Activated gamma-delta T cell treated with anti-CD3 and anti-CD28 coated beads, Interleukin-2, amount 50 U/mL, for 16 hours (primary cell): ENCODE measurements around the gene STK32C.

ENCODE experiments used
- DNase-seq: peaks from one replicate; pipeline ENCODE4 v3.0.0-alpha.2; 2020; ENCODE audit warnings: low read depth

The STK32C gene

DNA sequence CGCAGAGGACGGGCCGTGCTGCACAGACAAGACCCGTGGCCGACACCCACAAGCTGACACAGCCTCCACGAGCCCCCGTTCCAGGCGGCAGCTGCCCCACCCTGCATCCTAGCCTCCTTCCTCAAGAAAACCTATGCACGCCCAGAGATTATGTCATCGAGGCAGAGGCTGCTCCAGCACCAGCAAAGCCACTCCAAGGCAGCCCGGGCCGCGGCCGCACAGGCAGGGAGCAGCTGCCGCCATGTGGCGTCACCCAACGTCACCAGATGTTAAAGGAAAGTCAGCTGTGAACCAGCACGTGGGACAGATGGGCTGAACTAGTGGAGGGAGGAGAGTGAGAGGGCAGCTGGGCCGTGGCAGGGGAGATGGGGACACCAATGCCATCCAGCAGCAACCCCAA, 59.8 kb downstream of the STK32C start:
- DNase-seq, result no peak

DNA sequence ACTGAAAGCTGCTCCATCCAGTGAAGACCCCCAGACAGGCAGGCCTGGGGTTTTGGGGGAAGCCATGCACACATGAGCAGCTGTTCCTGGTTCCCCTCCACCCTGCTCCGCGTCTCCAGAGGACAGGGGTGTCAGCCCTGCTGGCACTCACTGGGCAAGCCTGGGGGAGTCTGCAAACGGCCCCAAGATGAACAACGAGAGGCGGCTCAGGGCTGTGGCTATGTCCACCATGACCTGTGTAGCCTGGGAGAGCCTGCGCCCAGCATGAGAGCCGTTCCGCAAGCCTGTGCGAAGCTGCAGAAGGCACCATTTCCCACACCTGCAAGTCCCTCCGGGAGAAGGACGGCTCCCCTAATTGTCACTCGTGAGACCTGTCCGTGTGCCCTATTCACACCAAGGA, 61.5 kb downstream of the STK32C start:
- no peak for DNase-seq

DNA sequence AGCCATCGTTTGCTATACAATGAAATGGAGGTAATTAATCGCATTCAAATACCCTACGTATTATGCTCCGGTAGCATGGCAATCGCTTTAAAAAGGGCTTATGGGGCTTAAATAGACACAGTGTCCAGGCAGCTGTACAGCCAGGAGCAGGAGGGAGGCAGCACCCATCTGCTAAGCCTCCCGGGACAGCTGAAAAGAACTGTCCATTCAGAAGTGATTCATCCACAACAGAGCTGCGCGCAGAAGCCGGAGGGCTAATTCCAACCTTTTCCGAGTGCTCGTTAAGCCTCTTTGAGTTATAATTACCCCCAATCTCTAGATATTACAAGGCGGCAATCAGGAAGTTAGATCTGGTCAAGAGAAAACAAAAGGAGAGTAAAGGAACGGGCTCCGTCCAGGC, 62.7 kb downstream of the STK32C start:
- no peak for DNase-seq

DNA sequence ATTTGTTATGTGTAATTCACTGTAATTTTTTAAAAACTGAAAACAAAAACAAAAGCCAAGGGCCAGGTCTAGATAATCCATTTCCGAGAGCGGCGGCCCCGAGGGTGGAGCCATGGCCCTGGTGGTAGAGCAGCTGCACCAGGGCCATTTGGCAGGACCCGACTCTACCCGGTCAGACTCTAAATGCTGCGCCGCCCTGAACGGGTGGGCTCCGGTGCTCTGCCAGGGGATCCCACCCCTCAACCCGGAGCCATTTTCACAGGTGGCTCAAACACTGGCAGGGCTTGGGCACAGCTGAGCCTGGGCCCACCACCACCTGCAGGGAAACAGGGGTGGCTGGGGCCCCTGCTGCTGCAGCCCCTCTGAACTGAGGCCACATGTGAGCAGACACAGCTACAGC, 64.1 kb downstream of the STK32C start:
- DNase-seq, result no peak

DNA sequence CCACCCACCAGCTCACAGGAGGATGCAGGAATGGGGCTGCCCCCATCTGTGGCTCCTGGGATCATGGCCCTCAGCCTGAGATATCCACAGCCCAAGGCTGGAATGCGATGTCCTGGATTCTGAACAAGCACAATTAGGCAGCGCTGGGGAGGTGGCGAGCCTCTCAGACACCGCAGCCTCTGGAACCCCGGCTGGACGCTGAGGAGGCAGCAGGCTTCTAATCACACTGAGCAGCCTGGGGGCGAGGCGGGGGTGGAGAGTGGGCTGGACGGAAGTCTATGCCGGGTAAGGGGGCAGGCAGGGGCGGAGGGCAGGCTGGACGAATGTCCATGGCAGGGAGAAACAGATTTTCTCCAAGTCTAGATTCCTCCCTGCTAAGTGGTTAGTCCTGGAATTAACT, 64.6 kb downstream of the STK32C start:
- no peak for DNase-seq

DNA sequence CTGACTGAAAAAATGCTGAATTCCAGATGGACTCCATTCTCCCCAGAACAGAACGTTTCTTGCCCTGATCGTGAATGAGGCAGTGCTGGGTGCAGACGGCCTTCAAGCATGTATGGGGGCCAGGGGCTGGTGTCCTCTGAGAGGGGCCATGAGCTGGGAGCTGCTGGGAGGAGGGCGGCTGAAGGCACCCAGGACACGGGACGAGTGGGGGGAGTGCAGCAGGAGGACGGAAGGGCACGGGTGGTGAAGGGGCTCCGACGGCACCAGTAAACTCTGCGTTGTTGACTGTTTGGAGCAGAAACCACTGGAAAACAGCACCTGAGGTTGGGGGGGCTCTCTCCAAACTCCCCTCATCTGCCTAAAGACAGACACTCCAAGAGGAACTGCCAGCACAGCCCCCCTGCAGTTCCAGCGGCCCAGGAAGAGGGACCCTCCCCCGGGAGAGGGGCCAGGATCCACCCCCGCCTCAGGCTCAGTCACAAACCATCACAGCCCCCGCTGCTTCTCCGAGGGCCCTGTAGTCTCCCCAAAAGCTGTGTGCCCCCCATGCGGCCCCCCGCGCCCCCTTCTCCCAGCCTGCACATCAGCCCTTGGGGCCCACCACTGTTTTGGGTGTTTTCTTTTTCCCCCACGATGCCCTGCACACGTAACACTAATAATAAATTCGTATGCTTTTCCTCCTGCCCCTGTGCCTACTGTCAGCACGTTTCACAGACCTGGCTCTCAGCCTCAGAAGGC, 65.5 kb downstream of the STK32C start:
- no peak for DNase-seq

DNA sequence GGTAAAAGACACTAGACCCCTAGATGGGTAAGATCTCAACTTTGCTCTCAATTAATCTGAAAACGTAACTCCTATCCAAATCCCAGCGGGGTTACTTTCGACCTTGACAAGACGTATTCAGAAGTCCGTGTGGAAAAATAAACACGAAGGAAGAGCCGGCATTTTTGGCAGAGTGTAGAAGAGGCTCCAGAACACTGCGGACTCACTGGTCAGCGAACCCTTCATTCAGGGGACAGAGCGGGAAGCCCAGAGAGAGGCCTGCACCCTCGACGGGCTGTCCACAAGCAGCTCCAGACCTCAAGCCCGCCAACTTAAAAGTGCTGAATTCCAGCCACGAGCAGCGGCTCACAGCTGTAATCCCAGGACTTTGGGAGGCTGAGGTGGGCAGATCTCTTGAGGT, 66.3 kb downstream of the STK32C start:
- DNase-seq, result no peak

DNA sequence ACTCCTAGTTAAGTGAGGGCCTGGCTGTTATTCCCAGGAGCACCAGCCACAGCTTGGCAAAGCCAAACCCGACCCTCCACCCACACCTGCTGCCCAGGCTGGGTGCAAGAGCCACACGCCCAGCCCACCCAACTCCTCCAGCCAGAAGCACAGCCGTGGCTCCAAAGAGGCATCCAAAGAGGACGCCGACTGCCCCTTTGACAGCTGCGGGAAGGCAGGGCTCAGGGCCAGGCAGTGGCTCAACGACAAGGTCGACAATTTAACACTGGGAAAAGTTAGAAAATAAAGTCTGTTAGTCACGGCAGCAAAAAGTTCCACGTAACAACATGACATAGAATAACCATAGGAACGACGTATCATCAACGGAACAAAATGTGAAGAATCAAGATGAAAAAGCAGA, 66.7 kb downstream of the STK32C start:
- no peak for DNase-seq

DNA sequence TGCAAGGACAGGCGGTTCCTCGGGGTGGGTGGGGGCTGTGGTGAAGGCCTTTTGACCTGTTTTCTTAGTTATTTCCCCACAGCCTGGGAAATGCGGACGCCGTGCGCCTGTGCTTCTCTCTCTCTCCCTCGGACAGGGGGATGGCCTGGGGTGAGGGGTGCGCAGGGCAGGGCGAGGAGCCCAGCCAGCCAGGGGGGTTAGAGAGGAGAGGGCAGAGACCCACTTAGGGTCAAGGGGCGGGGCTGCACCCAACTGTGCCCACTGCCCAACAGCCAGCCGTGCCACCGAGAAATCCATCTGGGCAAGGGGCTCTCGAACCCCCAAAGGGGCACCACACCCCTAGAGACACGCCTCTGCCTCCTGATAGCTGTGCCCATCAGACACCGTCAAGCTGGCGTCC, 67.2 kb downstream of the STK32C start:
- DNase-seq, result no peak

DNA sequence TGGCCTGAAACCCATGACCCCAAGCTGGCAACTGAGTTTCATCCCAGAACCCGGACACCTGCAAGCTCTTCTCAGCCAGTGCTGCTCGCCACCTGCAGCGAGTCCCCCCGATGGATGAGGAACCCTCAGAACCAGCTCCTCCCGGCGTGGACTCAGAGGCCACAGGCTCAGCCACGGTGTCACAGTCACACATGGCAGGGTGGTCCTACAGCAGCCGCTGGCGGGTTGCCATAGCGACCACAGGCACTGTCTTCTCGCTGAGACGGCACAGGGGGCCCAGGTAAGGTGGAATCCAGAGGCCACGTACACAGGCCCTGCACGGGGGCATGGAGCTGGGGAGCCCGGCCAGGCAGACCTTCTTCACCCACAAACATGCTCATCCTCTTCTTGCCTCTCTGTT, 67.6 kb downstream of the STK32C start:
- DNase-seq, result no peak

DNA sequence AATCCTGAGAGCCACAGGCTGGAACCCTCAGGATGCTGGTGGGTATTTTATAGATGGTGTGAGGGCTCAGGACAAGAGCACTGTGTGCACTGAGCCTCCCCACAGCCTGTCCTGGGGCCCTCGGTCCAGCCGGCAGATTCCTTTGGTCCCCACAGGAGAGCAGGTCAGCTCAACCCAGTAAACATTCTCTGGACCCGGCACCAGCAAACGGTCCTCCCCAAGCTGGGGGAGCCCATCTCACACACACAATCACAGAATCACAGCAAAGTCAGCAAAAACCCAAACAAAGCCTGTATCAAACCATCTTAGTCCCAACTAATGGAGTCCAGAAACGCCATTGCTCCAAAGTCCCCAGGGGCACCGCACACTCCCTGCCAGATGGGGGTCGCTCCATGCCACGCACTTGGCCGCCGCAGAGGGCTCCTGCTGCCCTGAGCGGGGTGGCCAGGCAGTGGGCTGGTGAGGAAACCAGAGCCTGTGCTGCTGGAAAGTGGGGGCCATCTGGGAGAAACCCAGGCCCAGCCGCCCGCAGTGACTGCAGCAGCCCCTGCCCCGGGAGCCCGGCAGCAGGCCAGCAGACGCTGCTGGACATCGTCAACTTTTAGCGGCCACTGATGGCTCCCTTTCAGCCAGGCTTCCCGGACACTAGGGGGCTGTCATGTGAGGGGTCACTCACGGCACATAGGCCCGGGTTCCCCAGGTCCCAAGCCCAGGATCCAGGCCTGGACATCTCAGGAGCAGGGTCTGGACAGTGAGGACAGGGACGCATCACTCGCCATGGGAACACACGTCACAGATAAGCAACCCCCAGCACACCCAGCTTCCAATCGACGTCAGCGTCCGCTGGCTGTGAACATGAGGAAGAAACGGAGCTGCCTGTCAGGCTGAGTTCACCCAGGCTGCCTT, 68.4 kb downstream of the STK32C start:
- DNase-seq, result no peak

DNA sequence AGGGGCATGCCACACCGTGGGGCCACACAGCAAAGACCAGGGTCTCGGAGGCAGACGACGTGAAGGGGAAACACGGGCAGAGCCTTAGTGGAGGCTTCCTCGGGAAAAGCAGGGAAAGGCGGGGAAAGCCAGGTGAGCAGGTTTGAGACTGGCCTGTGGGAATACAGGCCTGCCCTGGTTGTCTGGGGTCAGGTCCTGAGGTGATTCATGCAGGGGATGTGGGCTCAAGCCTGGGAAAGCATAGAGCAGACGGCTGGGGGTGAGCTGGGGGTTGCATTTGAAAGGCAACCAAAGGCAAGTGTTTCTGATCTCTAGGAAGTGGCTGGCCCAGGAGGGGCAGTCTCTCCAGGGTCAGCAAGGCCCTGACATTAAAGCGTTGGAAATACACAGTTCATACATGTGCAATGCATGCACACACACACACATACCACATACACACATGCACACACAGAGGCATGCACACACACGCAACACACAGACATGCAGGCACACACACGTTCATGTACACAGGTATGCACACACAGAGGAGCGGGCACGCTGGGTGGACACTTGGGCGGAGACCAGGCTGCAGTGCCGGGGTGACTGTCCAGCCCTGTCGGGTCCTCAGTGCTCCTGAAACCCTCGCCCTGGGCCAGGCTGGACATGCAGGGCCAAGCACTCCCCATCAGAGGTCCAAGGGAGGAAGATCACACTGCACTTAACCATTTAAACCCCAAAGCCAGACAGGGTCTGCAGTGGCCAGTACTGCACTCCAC, 69.2 kb downstream of the STK32C start:
- DNase-seq, result no peak

DNA sequence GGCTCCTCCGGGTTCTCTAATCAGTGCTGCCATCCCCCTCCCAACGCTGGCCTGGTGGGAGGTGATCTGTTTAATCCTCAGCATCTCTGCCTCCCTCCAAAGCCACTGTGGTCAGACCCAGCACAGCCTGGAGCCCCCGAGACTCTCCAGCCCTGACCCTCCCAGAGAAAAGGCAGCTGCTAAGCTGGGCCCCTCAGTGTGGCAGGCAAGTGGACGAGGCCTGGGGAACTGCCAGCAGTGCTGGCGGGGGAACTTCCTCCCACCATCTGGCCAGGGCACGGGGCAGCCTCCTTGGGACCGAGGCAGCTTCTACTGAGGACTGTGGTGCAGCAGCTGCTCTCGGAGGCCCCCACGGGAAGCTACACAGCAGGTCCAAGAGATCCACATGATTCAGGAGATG, 69.9 kb downstream of the STK32C start:
- no peak for DNase-seq

DNA sequence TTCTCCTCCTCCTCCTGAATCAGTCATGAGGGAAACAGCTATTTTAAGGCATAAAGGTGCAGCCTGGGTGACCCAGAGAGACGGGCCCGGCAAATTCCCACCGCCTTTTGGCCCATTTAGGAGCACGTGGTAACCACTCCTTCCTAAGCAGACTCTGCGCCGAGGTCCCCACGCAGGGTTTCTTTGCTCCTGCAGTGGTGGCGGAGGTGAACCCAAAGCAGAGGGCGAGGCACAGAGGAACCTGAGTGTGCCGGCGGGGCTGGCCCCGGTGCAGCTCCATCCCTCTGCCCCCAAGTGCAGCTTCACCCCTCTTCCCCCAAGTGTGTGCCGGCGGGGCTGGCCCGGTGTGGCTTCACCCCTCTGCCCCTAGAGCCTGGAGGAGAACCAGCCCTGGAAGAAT, 70.4 kb downstream of the STK32C start:
- DNase-seq, result no peak

DNA sequence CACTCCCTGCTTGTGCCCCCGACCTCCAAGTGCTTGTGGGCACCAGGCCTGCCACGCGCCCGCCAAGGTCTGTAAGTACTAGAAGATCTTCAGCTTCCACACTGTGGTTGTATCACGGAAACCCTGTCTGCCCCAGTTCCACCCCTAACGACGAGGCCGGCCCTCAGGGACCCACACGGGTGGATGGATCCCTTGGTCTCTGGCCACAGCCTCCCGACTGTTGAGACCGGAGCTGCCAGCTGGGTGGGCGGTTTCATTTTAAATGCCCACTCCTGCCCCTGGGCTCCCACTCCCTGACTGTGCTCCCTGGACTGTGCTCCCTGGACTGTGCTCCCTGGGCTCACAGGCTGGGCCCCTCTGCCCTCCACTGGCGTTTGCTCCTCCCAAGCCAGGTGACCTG, 70.9 kb downstream of the STK32C start:
- DNase-seq, result no peak

DNA sequence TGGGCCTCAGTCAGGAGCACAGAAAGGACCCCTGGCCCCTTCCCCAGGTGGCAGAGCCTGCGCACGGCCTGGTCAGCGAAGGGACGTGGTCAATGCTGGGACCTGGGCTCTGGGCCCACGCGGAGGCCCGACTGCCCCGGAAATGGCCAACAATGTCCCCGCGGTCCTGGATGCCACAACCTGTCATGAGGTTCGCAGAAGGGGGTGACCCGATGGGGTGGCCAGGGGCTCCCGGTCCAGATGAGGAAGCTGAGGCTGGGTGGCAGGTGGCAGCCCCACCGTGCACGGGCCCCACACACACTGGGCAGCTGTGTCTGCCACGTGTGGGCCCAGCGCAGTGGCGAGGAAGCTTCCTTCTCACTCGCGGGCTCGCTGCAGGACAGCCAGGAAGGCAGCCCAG, 71.6 kb downstream of the STK32C start:
- DNase-seq, result no peak

DNA sequence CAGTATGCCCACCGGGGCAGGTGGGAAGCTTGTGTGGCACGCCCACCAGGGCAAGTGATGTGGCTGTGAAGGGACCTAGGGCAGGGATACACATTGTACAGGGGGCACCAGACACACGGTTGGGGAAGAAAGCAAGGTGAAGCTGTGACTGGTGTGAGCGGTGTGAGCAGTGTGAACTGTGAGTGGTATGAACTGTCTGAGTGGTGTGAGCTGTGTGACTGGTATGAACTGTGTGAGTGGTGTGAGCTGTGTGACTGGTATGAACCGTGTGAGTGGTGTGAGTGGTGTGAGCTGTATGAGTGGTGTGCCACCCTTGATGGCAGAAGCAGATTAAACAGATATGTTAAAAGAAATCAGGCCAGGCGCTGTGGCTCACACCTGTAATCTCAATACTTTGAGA, 72.9 kb downstream of the STK32C start:
- DNase-seq, result no peak

DNA sequence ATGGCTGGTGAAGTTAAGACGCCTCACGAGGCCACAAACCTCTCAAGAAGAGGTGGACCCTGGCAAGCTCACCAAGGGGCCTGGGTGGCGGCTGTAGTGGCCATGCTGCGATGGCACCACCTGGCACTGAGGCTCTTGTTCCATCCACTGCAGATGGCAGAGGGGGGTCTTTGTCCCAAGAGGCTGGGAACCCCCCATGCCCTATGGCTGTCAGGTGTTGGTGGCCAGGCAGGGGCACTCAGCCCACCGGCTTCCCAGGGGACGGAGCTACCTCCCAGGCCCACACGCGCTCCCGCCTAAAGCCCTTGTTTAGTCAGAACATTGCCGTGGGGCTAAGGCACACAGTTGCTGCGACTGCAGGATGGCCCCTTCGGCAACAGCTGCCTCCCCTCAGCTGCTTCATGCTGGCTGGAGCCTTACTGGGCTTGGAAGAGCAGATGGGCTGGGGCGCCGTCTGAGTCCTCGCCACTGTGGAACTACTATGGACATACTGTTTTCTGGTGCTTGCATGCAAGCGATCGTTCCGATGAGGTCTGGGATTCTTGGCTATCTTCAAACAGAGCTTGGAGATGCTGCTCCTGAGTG, 74.2 kb downstream of the STK32C start:
- DNase-seq, result no peak

DNA sequence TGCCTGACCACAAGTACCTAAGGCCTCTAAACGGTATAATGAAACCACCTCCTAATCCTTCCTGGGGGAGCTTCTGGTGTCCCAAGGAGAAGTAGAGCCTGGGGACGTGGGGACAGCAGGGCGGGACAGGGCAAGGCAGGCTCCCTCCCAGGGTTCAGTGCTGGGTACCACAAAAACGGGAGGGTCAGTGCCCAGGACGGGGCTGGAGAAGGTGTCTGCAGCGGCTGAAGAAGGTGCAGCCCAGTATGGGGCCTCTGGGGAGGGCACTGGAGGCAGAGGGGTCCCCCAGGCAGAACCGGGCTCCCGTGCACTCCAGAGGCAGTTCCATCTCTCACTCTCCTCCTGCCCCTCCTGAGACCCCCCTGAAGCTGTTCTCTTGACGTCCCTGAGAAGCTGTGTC, 74.8 kb downstream of the STK32C start:
- no peak for DNase-seq

DNA sequence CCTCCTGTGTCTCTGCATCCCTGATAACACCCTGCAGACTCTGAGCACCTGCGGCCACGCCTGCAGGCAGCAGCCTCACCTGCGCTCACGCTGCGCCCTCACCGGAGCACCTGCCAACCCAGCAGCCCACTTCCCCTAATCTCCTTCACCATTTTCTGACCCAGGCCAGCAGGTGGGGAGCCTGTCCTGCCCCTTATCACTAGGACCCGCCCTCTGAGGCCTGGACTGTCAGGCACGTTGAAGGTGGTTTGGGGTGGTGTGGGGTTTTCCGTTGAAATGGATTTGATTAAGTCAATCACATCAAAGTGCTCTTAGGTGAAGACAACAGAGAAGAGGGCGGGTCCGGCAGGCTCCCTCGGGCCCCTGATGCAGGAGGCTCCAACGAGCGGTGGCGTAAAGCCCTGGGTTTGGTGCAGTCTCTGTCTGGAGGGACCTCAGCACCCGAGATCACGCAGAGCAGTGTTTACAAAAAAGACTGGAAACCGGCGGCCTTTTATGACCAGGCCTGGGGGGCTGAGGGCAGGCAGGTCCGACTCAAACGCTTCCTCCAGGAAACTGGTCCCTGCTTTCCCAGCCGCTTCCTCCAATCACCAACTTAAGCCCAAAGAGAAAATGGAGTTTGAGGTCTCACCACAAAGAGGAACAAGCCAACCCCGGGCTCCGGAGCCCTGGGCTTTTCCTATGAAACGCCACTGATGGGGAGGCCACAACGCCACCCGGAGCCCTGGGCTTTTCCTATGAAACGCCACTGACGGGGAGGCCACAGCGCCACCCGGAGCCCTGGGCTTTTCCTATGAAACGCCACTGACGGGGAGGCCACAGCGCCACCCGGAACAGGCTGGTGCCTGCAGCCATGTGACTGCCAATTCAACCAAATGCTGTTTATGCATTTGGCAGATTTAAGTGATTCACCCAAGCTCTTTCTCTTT, 75.5 kb downstream of the STK32C start:
- DNase-seq, result no peak

DNA sequence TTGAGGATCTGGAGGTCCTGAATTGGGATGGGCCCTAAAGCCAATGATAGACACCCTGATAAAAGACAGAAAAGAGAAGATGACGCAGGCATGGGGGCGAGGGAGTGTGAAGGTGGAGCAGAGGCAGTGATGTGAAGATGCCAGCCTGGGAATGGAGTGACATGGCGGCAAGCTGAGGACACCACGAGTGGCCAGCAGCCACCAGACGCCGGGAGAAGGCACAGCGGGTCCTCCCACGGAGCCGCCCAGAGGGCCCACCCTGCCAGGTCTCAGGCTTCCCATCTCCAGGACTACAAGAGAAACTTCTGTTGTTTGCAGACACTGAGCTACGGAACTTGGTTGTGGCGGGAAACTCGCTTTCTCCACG, 76.1 kb downstream of the STK32C start:
- DNase-seq, result no peak
